Measurements from ENCODE around the gene BTNL2. TPM values are rescaled to one million over a fixed set of nuclear protein-coding genes. Genes with fewer than 3 reads are reported as not detected.

BTNL2 gene
- total RNA-seq, 2 experiments from 2014 or later = not detected

- intact Hi-C loops (cut with micrococcal nuclease) = loop anchor here (5.0 kb wide), 1 partner anchor 386 kb away; no protein-coding TSS in a partner anchor
- no peak overlapping the region for H3K27ac Mint-ChIP-seq
- ChIA-PET POLR2A (interaction anchor here (0.7 kb wide), 1 partner anchor 293 kb away, joined by 4 read pairs; no protein-coding TSS in a partner anchor), CTCF (interaction anchor here (0.7 to 2.0 kb wide), 3 partner anchors 12 to 376 kb away, joined by 4 to 9 read pairs (median 4); no protein-coding TSS in a partner anchor)
- no peaks in the 10 kb centered on the region for H3K9me3 Mint-ChIP-seq
- H3K4me3 Mint-ChIP-seq = no peak overlapping the region
- ATAC-seq = no peak
- no peak for DNase-seq
- H3K4me1 Mint-ChIP-seq (ENCODE audit: low read depth) = no peaks in the 10 kb centered on the region
- H3K36me3 Mint-ChIP-seq (ENCODE audit: low read depth) = no peaks in the 10 kb centered on the region
- TF ChIP-seq, protein P1, sequence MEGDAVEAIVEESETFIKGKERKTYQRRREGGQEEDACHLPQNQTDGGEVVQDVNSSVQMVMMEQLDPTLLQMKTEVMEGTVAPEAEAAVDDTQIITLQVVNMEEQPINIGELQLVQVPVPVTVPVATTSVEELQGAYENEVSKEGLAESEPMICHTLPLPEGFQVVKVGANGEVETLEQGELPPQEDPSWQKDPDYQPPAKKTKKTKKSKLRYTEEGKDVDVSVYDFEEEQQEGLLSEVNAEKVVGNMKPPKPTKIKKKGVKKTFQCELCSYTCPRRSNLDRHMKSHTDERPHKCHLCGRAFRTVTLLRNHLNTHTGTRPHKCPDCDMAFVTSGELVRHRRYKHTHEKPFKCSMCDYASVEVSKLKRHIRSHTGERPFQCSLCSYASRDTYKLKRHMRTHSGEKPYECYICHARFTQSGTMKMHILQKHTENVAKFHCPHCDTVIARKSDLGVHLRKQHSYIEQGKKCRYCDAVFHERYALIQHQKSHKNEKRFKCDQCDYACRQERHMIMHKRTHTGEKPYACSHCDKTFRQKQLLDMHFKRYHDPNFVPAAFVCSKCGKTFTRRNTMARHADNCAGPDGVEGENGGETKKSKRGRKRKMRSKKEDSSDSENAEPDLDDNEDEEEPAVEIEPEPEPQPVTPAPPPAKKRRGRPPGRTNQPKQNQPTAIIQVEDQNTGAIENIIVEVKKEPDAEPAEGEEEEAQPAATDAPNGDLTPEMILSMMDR (IDR thresholded peaks at IDR 0.05) = no peak
- peaks cover 42% of the 10 kb centered on the region for H3K27me3 Mint-ChIP-seq
These were observed 3.9 kb upstream of the BTNL2 start for GRCh38 chr6:32410906-32411305.

DNA sequence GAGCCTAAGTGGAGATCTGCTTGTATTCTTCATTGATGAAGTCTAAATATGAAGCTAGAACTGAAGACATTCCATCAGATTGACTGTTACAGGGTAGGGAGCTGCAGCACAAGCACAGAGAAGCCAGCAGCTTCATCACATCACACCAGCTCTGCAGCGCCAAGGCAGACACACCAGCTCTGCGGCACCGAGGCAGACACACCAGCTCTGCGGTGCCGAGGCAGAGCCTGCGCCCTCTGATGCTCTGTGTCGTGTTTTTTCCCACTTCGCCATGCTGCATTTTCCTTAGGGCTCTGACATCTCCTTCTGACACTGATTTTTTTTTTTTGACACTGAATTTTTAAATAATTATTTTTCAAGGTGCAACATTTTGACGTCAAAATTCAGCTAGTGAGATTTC, 784 bp downstream of the BTNL2 start:
- Mint-ChIP-seq H3K4me3 (no peak overlapping the region), H3K27ac (no peak overlapping the region), H3K4me1 (ENCODE audit: low read depth) (no peaks in the 10 kb centered on the region), H3K27me3 (peaks cover 36% of the 10 kb centered on the region), H3K9me3 (no peaks in the 10 kb centered on the region), H3K36me3 (ENCODE audit: low read depth) (no peaks in the 10 kb centered on the region)
- DNase-seq = no peak
- TF ChIP-seq, protein P1 (IDR thresholded peaks at IDR 0.05) = no peak
- ChIA-PET CTCF (interaction anchor here (0.6 to 7.4 kb wide), 4 partner anchors 9 to 381 kb away, joined by 3 to 60 read pairs (median 3); no protein-coding TSS in a partner anchor), POLR2A (interaction anchor here (0.7 kb wide), 1 partner anchor 472 kb away, joined by 3 read pairs; no protein-coding TSS in a partner anchor)
- intact Hi-C loops (cut with micrococcal nuclease) = no loop called here
- no peak for ATAC-seq

DNA sequence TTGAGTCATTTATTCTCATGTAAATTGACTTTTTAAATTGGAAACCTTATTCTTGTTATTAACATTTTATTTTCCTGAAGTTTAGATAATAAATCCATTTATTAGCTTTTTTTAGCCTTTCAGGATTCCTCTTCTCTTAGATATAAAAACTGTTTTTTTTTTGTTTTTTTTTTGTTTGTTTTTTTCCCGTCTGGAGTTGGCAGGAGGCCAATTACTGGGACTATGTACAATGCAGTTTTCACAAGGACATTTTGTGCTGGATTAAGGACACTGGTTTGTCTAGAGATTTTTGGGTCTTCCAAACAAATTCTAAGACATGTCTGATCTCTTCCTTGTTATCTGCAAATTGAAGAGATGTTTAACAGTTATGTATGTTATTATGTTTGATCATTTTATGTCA, 1.3 kb downstream of the BTNL2 start:
- Mint-ChIP-seq H3K4me1 (ENCODE audit: low read depth) (no peaks in the 10 kb centered on the region), H3K27ac (no peak overlapping the region), H3K4me3 (no peak overlapping the region), H3K9me3 (no peaks in the 10 kb centered on the region), H3K27me3 (peaks cover 32% of the 10 kb centered on the region), H3K36me3 (ENCODE audit: low read depth) (no peaks in the 10 kb centered on the region)
- TF ChIP-seq, protein P1 (IDR thresholded peaks at IDR 0.05) = no peak
- POLR2A ChIA-PET = interaction anchor here (0.7 kb wide), 1 partner anchor 473 kb away, joined by 3 read pairs; no protein-coding TSS in a partner anchor
- ATAC-seq = no peak
- no peak for DNase-seq
- CTCF ChIA-PET = interaction anchor here (1.1 to 7.4 kb wide), 4 partner anchors 9 to 382 kb away, joined by 3 to 60 read pairs (median 5); no protein-coding TSS in a partner anchor
- intact Hi-C loops (cut with micrococcal nuclease) = no loop called here

GRCh38 chr6:32402812-32403211, 4.2 kb downstream of the BTNL2 start:
- ChIA-PET POLR2A (no interaction called here), CTCF (interaction anchor here (7.4 kb wide), 1 partner anchor 12 kb away, joined by 60 read pairs; no protein-coding TSS in a partner anchor)
- TF ChIP-seq, protein P1 (IDR thresholded peaks at IDR 0.05) = no peak
- Mint-ChIP-seq H3K36me3 (ENCODE audit: low read depth) (no peaks in the 10 kb centered on the region), H3K27ac (no peak overlapping the region), H3K4me1 (ENCODE audit: low read depth) (no peaks in the 10 kb centered on the region), H3K4me3 (no peak overlapping the region), H3K9me3 (no peaks in the 10 kb centered on the region), H3K27me3 (peaks cover 34% of the 10 kb centered on the region)
- ATAC-seq (no peak), DNase-seq (no peak)
- intact Hi-C loops (cut with micrococcal nuclease) = no loop called here

DNA sequence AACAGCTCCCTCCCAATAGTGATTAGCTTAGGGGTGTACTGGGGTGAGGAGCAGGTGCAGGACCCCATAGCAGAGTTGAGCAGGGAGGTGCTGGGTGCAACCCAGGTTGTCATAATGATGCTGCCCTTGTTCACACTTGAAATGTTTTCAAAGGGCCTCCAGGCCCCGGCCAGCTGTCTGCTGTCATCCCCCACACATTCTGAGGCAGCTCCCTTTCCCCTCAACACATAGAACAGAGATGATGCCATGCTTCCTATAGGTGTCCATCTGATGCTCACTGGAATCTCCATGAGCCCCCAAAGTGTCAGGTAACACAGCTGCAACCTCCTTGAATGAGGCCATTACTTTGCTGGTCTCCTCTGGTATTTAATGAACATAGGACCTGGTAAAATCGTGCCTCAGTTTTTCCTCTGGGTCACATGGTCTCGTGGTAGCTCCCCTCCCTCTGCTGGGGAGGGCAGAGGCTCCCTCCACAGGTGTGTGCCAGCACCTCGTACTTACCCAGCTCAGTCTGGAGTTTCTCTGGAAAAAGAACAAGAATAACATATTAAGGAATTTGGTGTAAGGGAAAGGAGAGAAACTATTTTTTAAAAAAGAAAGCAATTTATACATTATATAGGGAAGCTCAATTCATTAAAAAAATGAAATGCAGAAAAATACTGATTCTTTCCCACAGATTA, 5.6 kb downstream of the BTNL2 start:
- intact Hi-C loops (cut with micrococcal nuclease) = no loop called here
- Mint-ChIP-seq H3K36me3 (ENCODE audit: low read depth) (no peaks in the 10 kb centered on the region), H3K27ac (no peak overlapping the region), H3K27me3 (peaks cover 30% of the 10 kb centered on the region), H3K4me3 (no peak overlapping the region), H3K4me1 (ENCODE audit: low read depth) (peaks cover 4% of the 10 kb centered on the region), H3K9me3 (no peaks in the 10 kb centered on the region)
- CTCF ChIA-PET = interaction anchor here (1.7 to 7.4 kb wide), 2 partner anchors 13 to 156 kb away, joined by 6 to 60 read pairs; no protein-coding TSS in a partner anchor
- TF ChIP-seq, protein P1 (IDR thresholded peaks at IDR 0.05) = no peak
- ATAC-seq (no peak), DNase-seq (peak; percentile 16)
- POLR2A ChIA-PET = no interaction called here
